GM20000 (cell line): ENCODE results near the gene DHX34.
"Not testable (repeated sequence)": the region's sequence is repeated elsewhere in the genome, so short reads cannot be mapped to it uniquely, and the experiment has no call there.

Experiments
- DNase-seq: peaks from one replicate; pipeline ENCODE4 v3.0.0; 2012; ENCODE audit warnings: low spot score
- CTCF ChIP-seq: IDR thresholded peaks from 2 replicates; pipeline ENCODE4 v1.5.1; 2012; ENCODE audit warnings: mild to moderate bottlenecking, control low read depth; ENCODE audit errors: extremely low read depth, missing control alignments

Gene DHX34

DNA sequence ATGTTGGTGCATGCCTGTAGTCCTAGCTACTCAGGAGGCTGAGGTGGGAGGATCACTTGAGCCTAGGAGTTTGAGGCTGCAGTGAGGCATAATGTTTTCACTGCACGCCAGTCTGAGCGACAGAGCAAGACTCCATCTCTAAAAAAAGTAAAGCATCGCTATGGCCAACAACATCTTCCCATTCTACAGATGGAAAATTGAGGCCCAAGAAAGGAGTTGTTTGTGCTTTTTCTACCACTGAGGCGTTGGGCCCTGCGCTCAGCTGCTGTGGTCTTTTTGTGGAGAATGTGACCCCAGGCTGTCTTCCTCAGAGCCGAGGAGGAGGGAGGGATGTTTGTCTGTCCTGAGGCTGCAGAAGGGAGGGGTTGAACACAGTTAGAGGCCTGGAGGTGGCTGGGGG, 17.6 kb upstream of the DHX34 start:
- no peak for TF ChIP-seq CTCF
- DNase-seq, result no peak

DNA sequence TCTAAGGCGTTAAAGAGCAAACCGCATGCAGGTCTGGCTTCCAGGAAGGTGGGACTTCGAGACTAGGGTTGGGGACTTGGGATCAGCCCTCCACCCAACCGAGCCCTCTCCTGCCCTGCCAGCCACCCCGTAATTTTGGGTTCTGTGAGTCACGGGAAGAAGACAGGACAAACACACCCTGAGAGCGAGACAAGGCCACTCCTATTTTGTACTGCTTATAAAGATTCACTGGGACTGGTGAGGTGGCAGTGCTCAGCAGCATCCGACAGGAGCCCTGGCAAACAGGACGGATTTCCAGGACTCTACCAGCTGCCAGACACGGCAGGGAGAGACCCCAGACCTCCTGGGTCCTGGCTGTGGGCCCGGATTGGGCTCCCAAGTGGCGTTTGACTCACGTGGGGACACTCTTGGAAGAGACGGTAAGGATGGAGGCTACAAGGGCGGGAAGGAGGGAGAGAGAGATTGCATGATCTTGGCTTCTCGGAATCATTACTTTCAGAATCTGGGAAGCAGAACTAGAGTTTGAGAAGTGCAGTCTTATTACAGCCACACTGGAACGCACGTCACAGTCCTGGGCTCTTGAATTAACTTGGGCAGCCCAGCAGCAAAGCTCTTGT, 17.1 kb upstream of the DHX34 start, which contains the start of gene C5AR2:
TSS of gene C5AR2 (plus strand) at position 245 of the 617 bp plus-strand sequence. CDS start 8,625 bp downstream, outside the sequence.
- no peak for TF ChIP-seq CTCF
- no peak for DNase-seq

- DNase-seq, result not testable (repeated sequence)
Observed at GRCh38 chr19:47336765-47337718, 12.1 kb upstream of the DHX34 start.

GRCh38 chr19:47339196-47339880, 9.8 kb upstream of the DHX34 start:
- TF ChIP-seq CTCF, result no peak

DNA sequence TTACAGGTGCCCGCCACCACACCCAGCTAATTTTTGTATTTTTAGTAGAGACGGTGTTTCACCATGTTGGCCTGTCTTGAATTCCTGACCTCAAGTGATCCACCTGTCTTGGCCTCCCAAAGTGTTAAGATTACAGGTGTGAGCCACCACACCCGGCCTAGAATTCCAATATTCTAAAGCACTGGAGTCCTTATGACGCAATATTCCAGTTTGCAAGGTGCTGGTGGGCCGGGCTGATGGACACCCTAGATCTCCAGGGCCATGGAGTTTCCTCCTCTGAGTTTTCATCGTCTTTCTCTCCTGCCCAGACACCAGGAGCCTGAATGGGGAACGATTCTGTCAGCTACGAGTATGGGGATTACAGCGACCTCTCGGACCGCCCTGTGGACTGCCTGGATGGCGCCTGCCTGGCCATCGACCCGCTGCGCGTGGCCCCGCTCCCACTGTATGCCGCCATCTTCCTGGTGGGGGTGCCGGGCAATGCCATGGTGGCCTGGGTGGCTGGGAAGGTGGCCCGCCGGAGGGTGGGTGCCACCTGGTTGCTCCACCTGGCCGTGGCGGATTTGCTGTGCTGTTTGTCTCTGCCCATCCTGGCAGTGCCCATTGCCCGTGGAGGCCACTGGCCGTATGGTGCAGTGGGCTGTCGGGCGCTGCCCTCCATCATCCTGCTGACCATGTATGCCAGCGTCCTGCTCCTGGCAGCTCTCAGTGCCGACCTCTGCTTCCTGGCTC, 8.5 kb upstream of the DHX34 start:
- no peak for DNase-seq
- TF ChIP-seq CTCF, result no peak

More at GRCh38 chr19:47339196-47339880, 9.8 kb upstream of the DHX34 start:
- DNase-seq, result no peak

DNA sequence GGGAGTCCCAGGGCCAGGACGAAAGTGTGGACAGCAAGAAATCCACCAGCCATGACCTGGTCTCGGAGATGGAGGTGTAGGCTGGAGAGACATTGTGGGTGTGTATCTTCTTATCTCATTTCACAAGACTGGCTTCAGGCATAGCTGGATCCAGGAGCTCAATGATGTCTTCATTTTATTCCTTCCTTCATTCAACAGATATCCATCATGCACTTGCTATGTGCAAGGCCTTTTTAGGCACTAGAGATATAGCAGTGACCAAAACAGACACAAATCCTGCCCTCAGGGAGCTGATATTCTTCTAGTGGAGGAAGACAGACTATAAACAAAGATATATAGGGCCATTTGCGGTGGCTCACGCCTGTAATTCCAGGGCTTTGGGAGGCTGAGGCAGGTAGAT, 7.4 kb upstream of the DHX34 start:
- DNase-seq, result no peak
- no peak for TF ChIP-seq CTCF

GRCh38 chr19:47343194-47343802, 5.8 kb upstream of the DHX34 start:
- no peak for TF ChIP-seq CTCF
- DNase-seq, result no peak
